Glutamatergic neuron (in vitro differentiated cells): ENCODE data around the gene STARD10. TPM values are rescaled to one million over a fixed set of nuclear protein-coding genes. Genes with fewer than 3 reads are reported as not detected.
A peak's percentile ranks its signal among the peaks of the same experiment; 100 is the strongest.
"Not testable (repeated sequence)": the region's sequence is repeated elsewhere in the genome, so short reads cannot be mapped to it uniquely, and the experiment has no call there.

ENCODE experiments used
- DNase-seq: peaks from one replicate; pipeline ENCODE4 v3.0.0; 2022
- H3K27ac Mint-ChIP-seq: one replicate; pipeline ENCODE4 v1.8.0; 2020; ENCODE audit warnings: mild to moderate bottlenecking, mixed read lengths, inconsistent platforms; ENCODE audit not compliant: unreplicated experiment
- H3K27me3 Mint-ChIP-seq: one replicate; pipeline ENCODE4 v1.8.0; 2020; ENCODE audit warnings: mild to moderate bottlenecking, moderate library complexity, mixed read lengths, inconsistent platforms; ENCODE audit not compliant: unreplicated experiment
- H3K36me3 Mint-ChIP-seq: one replicate; pipeline ENCODE4 v1.8.0; 2020; ENCODE audit warnings: mild to moderate bottlenecking, mixed read lengths, inconsistent platforms; ENCODE audit not compliant: unreplicated experiment
- H3K4me1 Mint-ChIP-seq: one replicate; pipeline ENCODE4 v1.8.0; 2020; ENCODE audit warnings: mild to moderate bottlenecking, low read depth, mixed read lengths, inconsistent platforms; ENCODE audit not compliant: unreplicated experiment
- H3K4me3 Mint-ChIP-seq: one replicate; pipeline ENCODE4 v1.8.0; 2020; ENCODE audit warnings: mild to moderate bottlenecking, mixed read lengths, inconsistent platforms; ENCODE audit not compliant: unreplicated experiment
- H3K9me3 Mint-ChIP-seq: one replicate; pipeline ENCODE4 v1.8.0; 2020; ENCODE audit warnings: mild to moderate bottlenecking, moderate library complexity, mixed read lengths, inconsistent platforms; ENCODE audit not compliant: unreplicated experiment
- total RNA-seq: library from RNA; stranded (reverse); fragmentation: NEBNext Ultra II Directional; extraction: Animal tissue kit (Norgen Biotek cat#: 25700); gene quantifications from one replicate; pipeline ENCODE4 v1.2.1, GENCODE V29; 2021; ENCODE audit not compliant: unreplicated experiment
- TF ChIP-seq, protein P1 (sequence below): fragments of 200-600 bp; sonication (generic); IDR thresholded peaks from one replicate; pipeline ENCODE4 v1.5.0; 2021; ENCODE audit not compliant: partially characterized antibody, unreplicated experiment

The STARD10 gene
- total RNA-seq, 1 donor from 2014 or later: 13.5 TPM

DNA sequence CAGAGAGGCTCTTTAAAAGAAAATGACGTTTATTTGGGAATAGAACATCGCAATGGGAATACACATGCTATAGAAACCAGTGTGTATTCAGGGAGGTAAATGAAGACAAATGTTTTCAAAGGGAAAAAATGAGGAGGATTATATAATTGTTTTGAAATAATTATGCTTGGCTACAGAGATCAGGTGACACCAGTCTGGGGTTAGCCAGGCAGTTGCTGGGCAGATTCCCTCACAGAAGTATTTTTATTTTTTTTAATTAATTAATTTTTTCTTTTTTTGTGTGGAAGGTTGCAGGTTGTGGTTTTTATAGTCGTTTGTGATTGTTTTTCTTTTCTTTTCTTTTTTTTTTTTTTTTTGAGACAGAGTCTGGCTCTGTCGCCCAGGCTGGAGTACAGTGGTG lies 5.6 kb upstream of the STARD10 start:
- Mint-ChIP-seq H3K9me3 (peaks cover 2% of the 10 kb centered on the region), H3K36me3 (no peaks in the 10 kb centered on the region), H3K27ac (no peak overlapping the region), H3K27me3 (no peaks in the 10 kb centered on the region), H3K4me1 (peaks cover 1% of the 10 kb centered on the region), H3K4me3 (no peak overlapping the region)
- no peak for DNase-seq
- TF ChIP-seq, protein P1, sequence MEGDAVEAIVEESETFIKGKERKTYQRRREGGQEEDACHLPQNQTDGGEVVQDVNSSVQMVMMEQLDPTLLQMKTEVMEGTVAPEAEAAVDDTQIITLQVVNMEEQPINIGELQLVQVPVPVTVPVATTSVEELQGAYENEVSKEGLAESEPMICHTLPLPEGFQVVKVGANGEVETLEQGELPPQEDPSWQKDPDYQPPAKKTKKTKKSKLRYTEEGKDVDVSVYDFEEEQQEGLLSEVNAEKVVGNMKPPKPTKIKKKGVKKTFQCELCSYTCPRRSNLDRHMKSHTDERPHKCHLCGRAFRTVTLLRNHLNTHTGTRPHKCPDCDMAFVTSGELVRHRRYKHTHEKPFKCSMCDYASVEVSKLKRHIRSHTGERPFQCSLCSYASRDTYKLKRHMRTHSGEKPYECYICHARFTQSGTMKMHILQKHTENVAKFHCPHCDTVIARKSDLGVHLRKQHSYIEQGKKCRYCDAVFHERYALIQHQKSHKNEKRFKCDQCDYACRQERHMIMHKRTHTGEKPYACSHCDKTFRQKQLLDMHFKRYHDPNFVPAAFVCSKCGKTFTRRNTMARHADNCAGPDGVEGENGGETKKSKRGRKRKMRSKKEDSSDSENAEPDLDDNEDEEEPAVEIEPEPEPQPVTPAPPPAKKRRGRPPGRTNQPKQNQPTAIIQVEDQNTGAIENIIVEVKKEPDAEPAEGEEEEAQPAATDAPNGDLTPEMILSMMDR: no peak

DNA sequence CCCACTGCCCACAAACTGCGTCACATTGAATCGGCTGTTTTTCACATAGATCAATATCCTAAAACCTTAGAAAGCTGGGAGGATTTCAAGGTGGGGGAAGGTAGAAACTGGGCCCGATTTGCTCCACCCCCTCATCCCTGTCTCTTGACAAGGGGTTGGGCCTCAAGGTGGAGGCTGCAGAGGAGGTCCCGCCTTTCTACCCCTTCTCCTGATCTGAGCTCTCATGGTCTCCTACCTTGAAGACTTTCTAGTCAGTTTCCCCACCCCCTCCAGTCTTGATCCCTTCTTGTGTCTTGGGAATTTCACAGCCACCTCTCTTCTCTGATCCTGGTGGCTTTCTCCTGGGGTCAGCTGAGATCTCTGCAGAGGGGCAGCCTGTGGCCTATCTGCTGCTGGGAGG lies 4.5 kb upstream of the STARD10 start:
- no peak for DNase-seq
- Mint-ChIP-seq H3K4me3 (no peak overlapping the region), H3K36me3 (no peaks in the 10 kb centered on the region), H3K4me1 (peaks cover 5% of the 10 kb centered on the region), H3K27ac (no peak overlapping the region), H3K9me3 (peaks cover 2% of the 10 kb centered on the region), H3K27me3 (no peaks in the 10 kb centered on the region)
- TF ChIP-seq, protein P1: no peak

DNA sequence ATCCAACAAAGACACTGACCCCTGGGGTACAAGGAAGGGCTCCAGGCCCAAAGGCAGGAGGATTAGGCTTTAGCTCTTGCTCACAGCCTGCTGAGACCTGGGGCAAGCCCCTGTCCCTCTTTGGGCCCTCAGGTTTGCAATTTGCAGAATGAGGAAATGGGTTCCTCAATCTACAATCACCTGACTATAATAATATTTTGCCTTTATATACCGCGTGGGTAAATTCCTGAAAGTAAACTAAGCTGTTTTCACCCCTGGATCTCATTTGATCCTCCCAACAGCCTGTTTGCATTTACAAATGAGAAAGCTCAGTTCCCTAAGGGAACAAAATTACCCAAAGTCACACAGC lies 797 bp downstream of the STARD10 start:
- H3K27me3 Mint-ChIP-seq: peaks cover 4% of the 10 kb centered on the region
- peaks cover 4% of the 10 kb centered on the region for H3K9me3 Mint-ChIP-seq
- no peaks in the 10 kb centered on the region for H3K36me3 Mint-ChIP-seq
- H3K4me1 Mint-ChIP-seq: peaks cover 11% of the 10 kb centered on the region
- peak overlapping the region; percentile 64 for H3K27ac Mint-ChIP-seq
- no peak for DNase-seq
- peak overlapping the region; percentile 99 for H3K4me3 Mint-ChIP-seq
- TF ChIP-seq, protein P1: no peak

DNA sequence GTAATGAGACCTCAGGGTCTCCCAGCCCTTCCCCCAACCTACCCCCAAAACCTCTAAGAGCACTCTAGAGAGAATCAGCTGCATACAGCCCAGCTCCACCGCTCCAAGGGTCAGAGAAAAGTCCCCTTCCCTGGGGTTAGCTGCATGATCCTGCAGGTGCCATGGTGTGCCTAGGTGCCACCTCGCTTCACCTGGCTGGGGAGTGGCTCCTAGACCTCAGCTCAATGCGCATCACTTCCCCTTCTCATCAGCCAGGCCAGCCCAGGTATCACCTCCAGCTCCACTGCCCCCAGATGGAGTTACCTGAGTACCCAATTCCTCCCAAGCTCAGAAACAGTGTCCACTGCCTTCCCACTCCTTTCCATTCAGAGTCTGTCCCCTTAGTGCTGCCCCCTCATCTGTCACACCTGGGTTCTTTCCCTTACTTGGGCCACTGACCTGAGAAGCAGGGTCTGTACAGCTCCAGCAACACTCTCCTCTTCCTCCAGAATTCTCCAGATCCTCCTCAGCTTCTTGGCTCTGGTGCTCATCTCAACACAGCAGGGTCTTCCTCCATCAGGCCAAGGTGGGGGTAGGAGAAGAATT lies 1.3 kb downstream of the STARD10 start:
- TF ChIP-seq, protein P1: no peak
- Mint-ChIP-seq H3K27ac (no peak overlapping the region), H3K36me3 (no peaks in the 10 kb centered on the region), H3K27me3 (peaks cover 4% of the 10 kb centered on the region), H3K9me3 (peaks cover 4% of the 10 kb centered on the region), H3K4me3 (peak overlapping the region; percentile 23), H3K4me1 (peaks cover 11% of the 10 kb centered on the region)
- DNase-seq: no peak

DNA sequence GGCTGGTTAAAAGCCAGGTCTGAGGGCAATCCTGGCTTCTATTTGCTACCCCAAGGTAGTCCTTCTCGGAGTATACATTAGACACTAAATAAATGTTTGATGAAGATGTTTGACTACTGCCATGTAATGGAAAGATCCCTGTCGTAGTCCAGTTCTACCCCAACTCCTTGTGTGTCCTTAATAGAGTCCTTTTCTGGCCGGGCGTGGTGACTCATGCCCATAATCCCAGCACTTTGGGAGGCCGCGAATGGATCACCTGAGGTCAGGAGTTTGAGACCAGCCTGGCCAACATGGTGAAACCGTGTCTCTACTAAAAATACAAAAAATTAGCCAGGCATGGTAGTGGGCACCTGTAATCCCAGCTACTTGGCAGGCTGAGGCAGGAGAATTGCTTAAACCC lies 2.6 kb downstream of the STARD10 start:
- H3K4me1 Mint-ChIP-seq: peaks cover 11% of the 10 kb centered on the region
- not testable (repeated sequence) for H3K36me3 Mint-ChIP-seq, H3K27me3 Mint-ChIP-seq, H3K27ac Mint-ChIP-seq, H3K9me3 Mint-ChIP-seq, DNase-seq, H3K4me3 Mint-ChIP-seq
